GM19455 (cell line): Measurements from ENCODE around the gene EFEMP2.
A peak's percentile ranks its signal among the peaks of the same experiment; 100 is the strongest.

Experiments used
- ATAC-seq: cut with Tn5 transposase; IDR thresholded peaks from one replicate; pipeline ENCODE4 v1.9.1; 2021; ENCODE audit not compliant: unreplicated experiment

The EFEMP2 gene

GRCh38 chr11:65885808-65886536 lies 13.4 kb upstream of the EFEMP2 start:
- no peak for ATAC-seq

- no peak for ATAC-seq
Observed at GRCh38 chr11:65885231-65885630, 12.6 kb upstream of the EFEMP2 start.

- no peak for ATAC-seq
Observed at GRCh38 chr11:65884716-65885092, 12.1 kb upstream of the EFEMP2 start.

GRCh38 chr11:65883786-65884715 lies 11.5 kb upstream of the EFEMP2 start:
- ATAC-seq = no peak

- no peak for ATAC-seq
Observed at GRCh38 chr11:65883058-65883761, 10.6 kb upstream of the EFEMP2 start.

- no peak for ATAC-seq
Observed at GRCh38 chr11:65882120-65883057, 9.8 kb upstream of the EFEMP2 start.

- no peak for ATAC-seq
Observed at GRCh38 chr11:65880844-65881421, 8.3 kb upstream of the EFEMP2 start.

- ATAC-seq = no peak
Observed at GRCh38 chr11:65880027-65880426, 7.4 kb upstream of the EFEMP2 start.

- no peak for ATAC-seq
Observed at GRCh38 chr11:65879617-65880016, 7.0 kb upstream of the EFEMP2 start, which contains the start of gene CTSW. CTSW (plus strand) TSS chr11:65879837; CDS start chr11:65879855, 18 bp downstream.

- ATAC-seq = peak; percentile 78
Observed at GRCh38 chr11:65873318-65874156, 937 bp upstream of the EFEMP2 start.

- no peak for ATAC-seq
Observed at GRCh38 chr11:65871811-65872548, 620 bp downstream of the EFEMP2 start.

GRCh38 chr11:65870706-65871681 lies 1.6 kb downstream of the EFEMP2 start:
- no peak for ATAC-seq

GRCh38 chr11:65870307-65870658 lies 2.3 kb downstream of the EFEMP2 start:
- ATAC-seq = no peak

GRCh38 chr11:65869643-65870306 lies 2.8 kb downstream of the EFEMP2 start:
- ATAC-seq = no peak

GRCh38 chr11:65868907-65869306 lies 3.7 kb downstream of the EFEMP2 start:
- ATAC-seq = no peak

- no peak for ATAC-seq
Observed at GRCh38 chr11:65868076-65868667, 4.4 kb downstream of the EFEMP2 start.
